Measurements from ENCODE around the gene GPATCH8.

DNA sequence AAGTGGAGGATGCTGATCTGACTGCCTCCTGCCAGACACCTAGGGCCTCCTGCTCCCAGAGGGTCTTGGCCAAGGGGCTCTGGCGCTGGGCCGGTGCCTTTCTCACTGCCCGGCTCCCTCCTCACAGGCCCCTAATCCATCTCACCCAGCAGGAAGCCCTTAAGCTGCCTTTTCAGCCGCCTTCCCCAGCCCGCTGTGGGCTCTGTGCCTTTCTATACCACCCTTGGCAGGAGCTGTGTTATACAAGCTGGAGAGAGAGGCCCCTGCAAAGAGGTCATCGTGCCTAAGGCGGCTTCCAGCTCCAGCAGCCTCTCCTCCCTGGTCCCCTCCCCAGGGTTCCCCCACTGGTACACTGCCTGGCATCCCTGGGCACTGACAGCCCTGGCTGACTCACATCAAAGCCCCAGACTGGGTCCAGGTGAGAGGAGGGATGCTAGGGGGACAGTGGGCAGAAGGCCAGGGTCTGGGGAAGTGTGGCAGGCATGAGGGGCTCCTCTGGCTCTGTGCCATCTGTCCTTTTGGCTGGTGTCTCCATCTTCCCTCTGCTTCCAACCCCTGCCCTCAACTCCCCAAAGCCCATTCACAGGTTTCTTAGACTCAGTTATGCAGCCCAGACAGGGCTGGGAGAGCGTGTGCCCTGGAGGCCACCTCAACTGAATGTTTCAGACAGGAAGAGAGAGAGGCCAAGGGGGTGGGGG is 38.8 kb upstream of the GPATCH8 start:
- TF ChIP-seq, protein P1, sequence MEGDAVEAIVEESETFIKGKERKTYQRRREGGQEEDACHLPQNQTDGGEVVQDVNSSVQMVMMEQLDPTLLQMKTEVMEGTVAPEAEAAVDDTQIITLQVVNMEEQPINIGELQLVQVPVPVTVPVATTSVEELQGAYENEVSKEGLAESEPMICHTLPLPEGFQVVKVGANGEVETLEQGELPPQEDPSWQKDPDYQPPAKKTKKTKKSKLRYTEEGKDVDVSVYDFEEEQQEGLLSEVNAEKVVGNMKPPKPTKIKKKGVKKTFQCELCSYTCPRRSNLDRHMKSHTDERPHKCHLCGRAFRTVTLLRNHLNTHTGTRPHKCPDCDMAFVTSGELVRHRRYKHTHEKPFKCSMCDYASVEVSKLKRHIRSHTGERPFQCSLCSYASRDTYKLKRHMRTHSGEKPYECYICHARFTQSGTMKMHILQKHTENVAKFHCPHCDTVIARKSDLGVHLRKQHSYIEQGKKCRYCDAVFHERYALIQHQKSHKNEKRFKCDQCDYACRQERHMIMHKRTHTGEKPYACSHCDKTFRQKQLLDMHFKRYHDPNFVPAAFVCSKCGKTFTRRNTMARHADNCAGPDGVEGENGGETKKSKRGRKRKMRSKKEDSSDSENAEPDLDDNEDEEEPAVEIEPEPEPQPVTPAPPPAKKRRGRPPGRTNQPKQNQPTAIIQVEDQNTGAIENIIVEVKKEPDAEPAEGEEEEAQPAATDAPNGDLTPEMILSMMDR (tag by site-specific recombination; IDR thresholded peaks at IDR 0.05): no peak
- no peak for TF ChIP-seq ZNF707 (tag by site-specific recombination; IDR thresholded peaks at IDR 0.05)
